Loucy (cell line): ENCODE results near the gene RER1.

Experiments used
- H2AFZ ChIP-seq: fragments of 200-600 bp; sonication (generic); 2 replicates; pipeline ENCODE4 v1.6.0; 2016; ENCODE audit warnings: antibody characterized with exemption, mild to moderate bottlenecking, low read length, moderate library complexity
- H3F3A ChIP-seq: fragments of 200-600 bp; 2 replicates; pipeline ENCODE4 v1.6.0; 2016; ENCODE audit warnings: antibody characterized with exemption, low read depth, mild to moderate bottlenecking
- H3K27me3 ChIP-seq: fragments of 200-600 bp; sonication (generic); 2 replicates; pipeline ENCODE4 v1.6.1; 2014; ENCODE audit warnings: low read length, mild to moderate bottlenecking; ENCODE audit not compliant: insufficient read depth, poor library complexity, severe bottlenecking
- H3K36me3 ChIP-seq: fragments of 200-600 bp; sonication (generic); 2 replicates; pipeline ENCODE4 v1.6.1; 2016; ENCODE audit warnings: low read length; ENCODE audit not compliant: insufficient read depth
- H3K4me1 ChIP-seq: fragments of 200-600 bp; sonication (generic); 2 replicates; pipeline ENCODE4 v1.5.1; 2014; ENCODE audit warnings: low read length, mild to moderate bottlenecking; ENCODE audit not compliant: insufficient read depth, poor library complexity, severe bottlenecking
- H3K4me2 ChIP-seq: fragments of 200-600 bp; sonication (generic); 2 replicates; pipeline ENCODE4 v1.6.0; 2014; ENCODE audit warnings: antibody characterized with exemption, low read length, low read depth, mild to moderate bottlenecking; ENCODE audit not compliant: poor library complexity, severe bottlenecking
- H3K4me3 ChIP-seq: fragments of 200-600 bp; sonication (generic); 2 replicates; pipeline ENCODE4 v1.5.1; 2014; ENCODE audit warnings: low read length, mild to moderate bottlenecking, mixed read lengths; ENCODE audit not compliant: poor library complexity, severe bottlenecking
- H3K79me2 ChIP-seq: fragments of 200-600 bp; sonication (generic); 2 replicates; pipeline ENCODE4 v1.6.1; 2014; ENCODE audit warnings: low read length; ENCODE audit not compliant: insufficient read depth
- H3K9ac ChIP-seq: fragments of 200-600 bp; sonication (generic); 2 replicates; pipeline ENCODE4 v1.6.0; 2014; ENCODE audit warnings: mild to moderate bottlenecking, low read depth, low read length, moderate library complexity; ENCODE audit not compliant: poor library complexity, severe bottlenecking
- H3K9me2 ChIP-seq: fragments of 200-600 bp; sonication (generic); replicated peaks from 2 replicates; pipeline ENCODE4 v1.6.1; 2016; ENCODE audit warnings: low read depth, low read length, mixed read lengths
- H3K9me3 ChIP-seq: fragments of 200-600 bp; sonication (generic); 2 replicates; pipeline ENCODE4 v1.6.1; 2014; ENCODE audit warnings: mild to moderate bottlenecking, antibody characterized with exemption, low read length, low read depth; ENCODE audit not compliant: insufficient read depth
- H4K20me1 ChIP-seq: fragments of 200-600 bp; sonication (generic); 2 replicates; pipeline ENCODE4 v1.6.0; 2014; ENCODE audit warnings: antibody characterized with exemption, low read length, mild to moderate bottlenecking; ENCODE audit not compliant: insufficient read depth, poor library complexity, severe bottlenecking
- CTCF ChIP-seq: fragments of 200-600 bp; sonication (generic); conservative IDR thresholded peaks from 2 replicates; pipeline ENCODE4 v1.5.1; 2014; ENCODE audit warnings: mild to moderate bottlenecking, antibody characterized with exemption, low read length
- EZH2phosphoT487 ChIP-seq: fragments of 200-600 bp; IDR thresholded peaks from 2 replicates; pipeline ENCODE4 v1.6.1; 2018; ENCODE audit warnings: antibody characterized with exemption, mild to moderate bottlenecking, moderate library complexity, borderline replicate concordance

The RER1 gene

GRCh38 chr1:2373551-2374251 lies 17.9 kb upstream of the RER1 start:
- H2AFZ ChIP-seq = no peak overlapping the region
- H3K4me1 ChIP-seq = peaks cover 19% of the 10 kb centered on the region
- H3K27me3 ChIP-seq = no peaks in the 10 kb centered on the region
- TF ChIP-seq CTCF (peak; percentile 31), EZH2phosphoT487 (no peak)
- no peaks in the 10 kb centered on the region for H3K9me3 ChIP-seq
- H3K9ac ChIP-seq = peak overlapping the region; percentile 58
- H3F3A ChIP-seq = no peaks in the 10 kb centered on the region
- H4K20me1 ChIP-seq = no peaks in the 10 kb centered on the region
- no peaks in the 10 kb centered on the region for H3K9me2 ChIP-seq
- no peaks in the 10 kb centered on the region for H3K36me3 ChIP-seq
- peak overlapping the region; percentile 66 for H3K4me2 ChIP-seq
- H3K79me2 ChIP-seq = no peaks in the 10 kb centered on the region
- peak overlapping the region; percentile 49 for H3K4me3 ChIP-seq

GRCh38 chr1:2374252-2375155 lies 17.1 kb upstream of the RER1 start:
- no peaks in the 10 kb centered on the region for H3K79me2 ChIP-seq
- H3K36me3 ChIP-seq = no peaks in the 10 kb centered on the region
- H3K27me3 ChIP-seq = no peaks in the 10 kb centered on the region
- peaks cover 19% of the 10 kb centered on the region for H3K4me1 ChIP-seq
- no peaks in the 10 kb centered on the region for H3K9me2 ChIP-seq
- H4K20me1 ChIP-seq = no peaks in the 10 kb centered on the region
- peak overlapping the region; percentile 49 for H3K4me3 ChIP-seq
- no peaks in the 10 kb centered on the region for H3K9me3 ChIP-seq
- peak overlapping the region; percentile 66 for H3K4me2 ChIP-seq
- no peak overlapping the region for H2AFZ ChIP-seq
- peak overlapping the region; percentile 58 for H3K9ac ChIP-seq
- H3F3A ChIP-seq = no peaks in the 10 kb centered on the region
- TF ChIP-seq CTCF = no peak
- no peak for TF ChIP-seq EZH2phosphoT487

DNA sequence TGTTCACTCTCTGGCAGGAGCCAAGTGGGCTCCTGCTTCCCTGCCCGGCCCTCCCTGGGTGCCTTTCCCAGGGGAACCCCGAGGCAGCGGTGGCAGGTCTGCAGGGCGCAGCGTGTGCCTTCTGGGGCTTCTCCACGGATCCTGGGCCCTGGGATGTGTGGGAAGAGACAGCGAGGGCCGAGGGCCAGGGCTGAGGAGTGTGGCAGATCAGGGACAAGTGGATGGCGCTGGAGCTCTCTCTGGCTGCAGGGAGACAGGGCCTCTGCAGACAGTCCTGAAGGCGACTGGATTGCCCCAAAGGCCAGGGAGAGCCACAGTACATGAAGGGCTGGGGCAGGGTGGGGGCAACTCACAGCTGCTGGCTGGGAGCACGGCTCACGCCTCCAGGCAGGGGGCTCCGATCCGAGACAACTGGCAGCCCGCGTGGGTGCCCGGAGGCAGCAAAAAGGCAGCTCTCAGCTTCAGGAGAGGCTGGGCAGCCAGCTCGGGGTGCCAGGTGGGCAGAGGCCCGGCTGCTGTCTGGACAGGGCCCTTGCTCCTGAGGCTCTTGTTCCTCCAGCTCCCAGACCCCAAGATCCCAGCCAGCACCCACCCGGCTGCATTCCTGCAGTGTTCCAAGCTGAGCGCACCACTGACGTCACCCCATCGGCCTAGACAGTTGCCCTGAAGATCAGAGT lies 16.3 kb upstream of the RER1 start:
- peaks cover 19% of the 10 kb centered on the region for H3K4me1 ChIP-seq

More for the DNA sequence above, 16.3 kb upstream of the RER1 start:
- Histone ChIP-seq H4K20me1 (no peaks in the 10 kb centered on the region), H3K36me3 (no peaks in the 10 kb centered on the region), H3K4me3 (peak overlapping the region; percentile 49), H3K79me2 (no peaks in the 10 kb centered on the region), H3K27me3 (no peaks in the 10 kb centered on the region), H3K9me3 (no peaks in the 10 kb centered on the region), H3K9me2 (no peaks in the 10 kb centered on the region), H3K4me2 (peak overlapping the region; percentile 66), H3K9ac (peak overlapping the region; percentile 58), H3F3A (no peaks in the 10 kb centered on the region), H2AFZ (no peak overlapping the region)
- TF ChIP-seq EZH2phosphoT487 = no peak
- no peak for TF ChIP-seq CTCF
